GM18508 (cell line): ENCODE measurements around the gene MYO5B.
A peak's percentile ranks its signal among the peaks of the same experiment; 100 is the strongest.

ENCODE experiments used
- ATAC-seq: cut with Tn5 transposase; IDR thresholded peaks from one replicate; pipeline ENCODE4 v1.9.1; 2021; ENCODE audit warnings: moderate number of reproducible peaks; ENCODE audit not compliant: insufficient read depth, unreplicated experiment

The MYO5B gene

GRCh38 chr18:49988101-49988500 lies 206.8 kb downstream of the MYO5B start:
- ATAC-seq: no peak

GRCh38 chr18:49985236-49985635 lies 209.7 kb downstream of the MYO5B start:
- no peak for ATAC-seq

GRCh38 chr18:49980896-49981295 lies 214.1 kb downstream of the MYO5B start:
- ATAC-seq: no peak

DNA sequence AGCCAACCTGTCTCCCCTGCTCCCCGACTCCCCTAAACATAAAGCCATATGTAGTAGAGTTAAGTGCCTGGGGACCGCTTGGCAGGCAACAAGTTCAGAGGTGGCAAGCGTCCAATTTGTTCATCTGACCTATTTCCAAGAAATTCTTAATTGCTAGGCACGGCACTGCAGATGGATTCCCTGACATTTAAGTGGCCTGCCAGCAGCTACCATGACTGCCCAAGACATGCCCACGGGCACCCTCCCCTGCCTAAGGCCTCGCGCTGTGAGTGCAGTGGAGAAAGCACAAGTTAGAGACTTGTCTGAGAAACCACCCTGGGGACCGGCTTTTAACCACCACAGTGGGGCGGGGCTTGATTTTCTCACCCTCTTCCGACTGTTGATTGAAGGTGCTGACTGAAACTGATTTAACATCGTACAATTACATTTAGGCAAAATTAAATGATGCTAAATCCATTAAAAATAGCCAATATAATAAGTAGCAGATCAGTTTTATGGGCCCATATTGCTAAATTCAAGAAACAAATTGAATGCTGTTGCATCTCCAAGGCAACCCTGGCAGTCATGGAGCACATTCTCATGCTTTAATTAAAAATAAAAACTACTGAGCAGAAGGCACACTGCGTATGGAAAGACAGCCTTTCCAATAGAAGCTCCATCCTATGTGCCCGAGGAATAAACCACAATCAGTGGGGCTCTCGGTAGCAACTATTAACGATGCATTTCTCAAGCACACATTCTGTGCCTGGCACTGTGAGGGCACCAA lies 218.0 kb downstream of the MYO5B start:
- ATAC-seq: no peak

GRCh38 chr18:49976001-49976400 lies 218.9 kb downstream of the MYO5B start:
- no peak for ATAC-seq

GRCh38 chr18:49974079-49974478 lies 220.9 kb downstream of the MYO5B start:
- no peak for ATAC-seq

DNA sequence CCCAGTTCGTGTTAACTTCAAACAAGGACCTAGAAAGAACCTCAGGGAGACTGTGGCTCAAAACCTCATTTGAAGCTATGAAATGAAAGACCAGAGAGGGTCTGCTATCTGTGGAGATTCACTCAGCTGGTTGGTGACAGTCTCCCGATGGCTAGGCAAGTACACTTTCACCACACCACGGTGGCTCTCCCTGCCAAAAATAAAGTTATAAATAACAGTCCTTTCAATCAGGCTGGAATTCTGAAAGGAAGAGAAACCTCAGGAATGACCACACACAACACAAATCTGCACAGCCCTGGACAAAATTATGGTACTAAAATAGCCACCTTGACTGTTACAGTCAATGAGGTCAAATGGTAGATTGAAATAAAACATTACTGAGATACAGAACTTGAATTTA lies 221.4 kb downstream of the MYO5B start:
- no peak for ATAC-seq

- no peak for ATAC-seq
Observed at GRCh38 chr18:49972535-49972934, 222.4 kb downstream of the MYO5B start.

- ATAC-seq: no peak
Observed at GRCh38 chr18:49971462-49971861, 223.5 kb downstream of the MYO5B start.

GRCh38 chr18:49970319-49970718 lies 224.6 kb downstream of the MYO5B start:
- ATAC-seq: no peak

- no peak for ATAC-seq
Observed at GRCh38 chr18:49968644-49969309, 226.2 kb downstream of the MYO5B start.

DNA sequence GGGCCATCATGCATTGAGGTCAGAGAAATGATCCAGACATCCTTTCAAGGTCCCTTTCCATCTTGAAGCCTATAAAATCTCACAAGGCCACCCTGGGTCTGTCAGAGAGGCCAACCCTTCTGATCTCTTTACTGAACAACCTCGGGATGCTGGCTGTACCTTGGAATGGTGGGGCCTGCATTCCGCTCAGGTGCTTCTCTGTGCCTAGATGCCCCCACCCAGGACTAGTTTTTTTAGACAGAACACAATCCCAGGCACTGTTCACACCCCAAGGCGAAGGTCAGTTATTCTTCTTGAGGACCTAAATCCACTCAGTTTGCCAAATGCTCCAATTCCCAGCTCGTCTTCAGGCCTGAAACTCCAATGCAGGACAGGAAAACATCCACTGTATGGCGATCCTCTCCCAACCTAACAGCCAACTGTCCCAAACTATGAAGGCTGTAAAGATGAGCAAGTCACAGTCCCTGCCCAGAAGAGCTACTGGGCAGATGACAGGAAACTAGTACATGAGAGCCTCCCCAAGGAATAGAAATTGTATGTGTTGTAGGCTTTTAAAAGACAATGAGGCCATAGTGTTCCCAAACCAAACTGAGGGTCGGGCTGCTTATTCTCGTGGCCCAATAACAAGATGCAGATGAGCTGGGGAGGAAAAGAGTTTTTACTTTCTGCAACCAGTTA lies 227.2 kb downstream of the MYO5B start:
- no peak for ATAC-seq

DNA sequence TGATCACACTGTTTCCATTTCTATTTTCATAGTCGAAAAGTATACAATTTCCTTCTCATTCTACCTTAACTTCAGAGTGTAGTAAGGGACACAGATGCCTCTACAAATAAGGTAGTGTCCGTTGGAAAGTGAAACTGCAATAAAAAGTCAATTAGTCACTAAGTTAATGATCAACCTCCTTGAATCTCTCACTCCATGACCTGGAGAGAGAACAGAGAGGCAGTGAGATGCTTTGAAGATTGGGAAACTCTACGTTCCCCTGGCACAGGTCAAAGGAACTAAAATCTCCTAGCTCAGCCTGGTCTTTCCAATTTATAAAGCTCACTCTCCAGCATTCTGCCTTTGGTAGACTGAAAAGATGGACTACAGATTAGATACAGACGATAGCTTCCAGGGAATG lies 227.8 kb downstream of the MYO5B start:
- ATAC-seq: peak; percentile 54

DNA sequence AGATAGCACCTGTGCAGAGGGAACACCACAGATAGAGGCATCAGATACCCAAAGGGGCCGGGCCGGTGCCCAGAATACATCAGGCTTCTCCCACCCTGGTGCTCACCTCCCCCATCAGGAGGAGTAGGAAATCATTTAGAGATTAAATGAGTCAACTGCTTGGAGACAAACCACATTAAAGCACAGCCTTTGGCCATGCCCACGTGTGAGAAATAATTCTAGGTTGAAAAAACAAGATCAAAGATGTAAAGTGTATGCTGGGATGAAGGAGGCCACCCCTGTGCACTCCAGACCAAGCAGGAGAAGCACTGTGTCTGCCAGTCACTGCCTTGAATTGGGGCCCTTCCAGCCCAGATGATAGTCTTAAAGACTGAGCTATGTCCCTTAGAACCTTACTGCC lies 228.9 kb downstream of the MYO5B start:
- no peak for ATAC-seq

- no peak for ATAC-seq
Observed at GRCh38 chr18:49963217-49963616, 231.7 kb downstream of the MYO5B start.

GRCh38 chr18:49961271-49961670 lies 233.7 kb downstream of the MYO5B start:
- ATAC-seq: no peak

DNA sequence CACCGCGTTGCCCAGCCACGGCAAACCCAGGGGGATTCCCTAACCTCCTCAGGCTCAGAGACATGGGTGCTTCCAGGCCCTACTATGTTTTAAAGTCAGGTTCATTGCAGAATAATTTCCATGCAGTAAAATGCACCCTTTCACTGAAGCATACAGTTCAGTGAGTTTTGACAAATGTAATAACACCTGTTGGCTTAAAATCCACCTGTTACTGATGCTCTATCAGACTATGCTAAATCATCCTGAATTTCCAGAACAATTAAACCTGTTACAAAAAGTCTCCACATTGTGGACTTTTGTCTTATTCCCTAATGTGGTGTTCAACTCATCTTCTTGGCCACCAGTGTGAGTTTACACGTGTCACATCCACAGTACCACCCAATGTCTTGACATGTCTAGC lies 234.6 kb downstream of the MYO5B start:
- ATAC-seq: no peak

- peak; percentile 55 for ATAC-seq
Observed at GRCh38 chr18:49959176-49959575, 235.8 kb downstream of the MYO5B start.

GRCh38 chr18:49955263-49955662 lies 239.7 kb downstream of the MYO5B start:
- ATAC-seq: no peak

DNA sequence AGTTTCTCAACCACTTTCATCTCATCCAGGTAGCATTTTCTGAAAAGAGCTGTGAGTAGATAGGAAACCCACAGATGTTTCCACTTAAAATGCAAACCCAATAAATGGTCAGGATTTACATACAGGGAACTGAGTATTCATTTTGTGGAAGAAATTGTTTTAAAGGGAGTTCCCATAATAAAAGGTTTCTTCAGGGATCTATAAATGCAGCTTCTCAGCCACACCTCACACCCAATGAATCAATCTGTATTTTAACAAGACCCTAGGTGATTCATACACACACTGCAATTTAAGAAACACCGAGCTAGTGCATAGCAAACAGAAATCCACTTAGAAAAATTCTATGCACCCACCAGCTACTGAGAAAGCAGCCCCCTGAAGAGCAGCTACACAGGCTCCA lies 241.6 kb downstream of the MYO5B start:
- no peak for ATAC-seq

DNA sequence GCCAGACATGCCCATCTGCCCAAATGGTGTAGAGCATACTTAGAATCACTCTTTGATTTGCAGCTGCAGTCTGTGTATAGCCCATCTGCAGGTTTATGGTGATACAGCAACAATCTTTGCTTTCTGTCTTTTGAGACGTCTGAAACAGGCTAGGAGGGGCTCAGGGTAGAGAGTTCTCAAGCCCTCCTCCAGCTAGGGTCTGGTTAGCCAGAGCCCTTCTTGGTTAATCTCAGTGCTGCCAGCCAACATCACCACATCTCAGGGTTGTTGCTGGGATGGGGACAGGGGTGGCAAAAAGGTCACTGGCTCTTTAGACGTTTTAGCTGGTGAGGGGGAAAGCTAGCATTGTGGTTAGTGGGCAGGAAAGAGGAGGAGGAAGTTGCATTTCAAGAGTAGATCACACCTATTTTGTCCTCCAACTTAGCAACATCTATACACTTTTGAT lies 245.0 kb downstream of the MYO5B start:
- no peak for ATAC-seq
